Globus pallidus (tissue), 1 donor: ENCODE results near the gene TLN1.

Experiments used
- DNase-seq: peaks from one replicate; pipeline ENCODE4 v3.0.0-alpha.2; 2015; ENCODE audit warnings: low spot score

Gene TLN1

GRCh38 chr9:35684921-35685320, 47.1 kb downstream of the TLN1 start:
- DNase-seq = no peak

- no peak for DNase-seq
Observed at GRCh38 chr9:35683323-35683722, 48.7 kb downstream of the TLN1 start.

GRCh38 chr9:35682520-35683315, 49.3 kb downstream of the TLN1 start:
- DNase-seq = no peak

GRCh38 chr9:35682051-35682450, 49.9 kb downstream of the TLN1 start:
- DNase-seq = no peak

- no peak for DNase-seq
Observed at GRCh38 chr9:35681341-35682002, 50.5 kb downstream of the TLN1 start.

- no peak for DNase-seq
Observed at GRCh38 chr9:35680331-35681105, 51.5 kb downstream of the TLN1 start.

- no peak for DNase-seq
Observed at GRCh38 chr9:35679766-35680330, 52.1 kb downstream of the TLN1 start.

- no peak for DNase-seq
Observed at GRCh38 chr9:35679091-35679490, 52.9 kb downstream of the TLN1 start.

GRCh38 chr9:35675732-35676392, 56.1 kb downstream of the TLN1 start:
- DNase-seq = no peak

GRCh38 chr9:35675204-35675603, 56.8 kb downstream of the TLN1 start:
- DNase-seq = no peak

GRCh38 chr9:35674025-35674361, 58.0 kb downstream of the TLN1 start:
- no peak for DNase-seq

GRCh38 chr9:35673132-35674024, 58.6 kb downstream of the TLN1 start, which contains the start of gene CA9:
Gene CA9 (plus strand): TSS chr9:35673928. CDS start chr9:35673960, 32 bp downstream.
- no peak for DNase-seq

- DNase-seq = no peak
Observed at GRCh38 chr9:35669331-35670145, 62.5 kb downstream of the TLN1 start.

- no peak for DNase-seq
Observed at GRCh38 chr9:35667939-35668338, 64.1 kb downstream of the TLN1 start.

- DNase-seq = no peak
Observed at GRCh38 chr9:35666549-35666948, 65.4 kb downstream of the TLN1 start.

- DNase-seq = no peak
Observed at GRCh38 chr9:35666045-35666444, 66.0 kb downstream of the TLN1 start.

GRCh38 chr9:35665471-35665818, 66.5 kb downstream of the TLN1 start:
- DNase-seq = no peak

GRCh38 chr9:35664531-35665470, 67.2 kb downstream of the TLN1 start, which contains the start of gene ARHGEF39:
Gene ARHGEF39 (minus strand): TSS chr9:35665195. CDS start chr9:35665169, 26 bp downstream.
- DNase-seq = peak; percentile 68

- no peak for DNase-seq
Observed at GRCh38 chr9:35662437-35662836, 69.6 kb downstream of the TLN1 start.
